H1 (cell line): Measurements from ENCODE around the gene LRRC28. TPM values are rescaled to one million over a fixed set of nuclear protein-coding genes. Genes with fewer than 3 reads are reported as not detected.

ENCODE experiments used
- CTCF ChIA-PET: fragments of 300-600 bp; sonication (Branson Sonifier 250); formaldehyde crosslinking; loops from one replicate; lab custom pipeline; 2021; ENCODE audit not compliant: partially characterized antibody; lab: Charles Lee
- POLR2A ChIA-PET: fragments of 300-600 bp; sonication (Branson Sonifier 250); formaldehyde crosslinking; loops from one replicate; lab custom pipeline; 2021; ENCODE audit warnings: inconsistent platforms; ENCODE audit not compliant: partially characterized antibody; lab: Charles Lee
- DNase-seq, 2 experiments: peaks; one replicate each; pipeline versions ENCODE4 v3.0.0 to v3.0.0-alpha.2; 2010 to 2022; ENCODE audit warnings: low spot score in 2 of 2, low read depth in 1 of 2, mixed read lengths in 1 of 2
- FAIRE-seq: peaks from 2 replicates; lab custom pipeline; 2011; peaks lifted over from hg19 to GRCh38; lab: Jason Lieb, UNC
- H2AFZ ChIP-seq: 2 replicates; pipeline ENCODE4 v1.8.1; 2012; ENCODE audit warnings: low read length, inconsistent platforms
- H2AK5ac ChIP-seq: 2 replicates; pipeline ENCODE4 v1.6.1; 2013; ENCODE audit warnings: low read depth, low read length
- H2BK120ac ChIP-seq: replicated peaks from 2 replicates; pipeline ENCODE3; 2013; ENCODE audit warnings: low read depth, low read length, inconsistent platforms
- H2BK12ac ChIP-seq: 2 replicates; pipeline ENCODE4 v1.6.1; 2013; ENCODE audit warnings: low read depth, low read length
- H2BK15ac ChIP-seq: 2 replicates; pipeline ENCODE4 v1.6.1; 2013; ENCODE audit warnings: low read length
- H2BK20ac ChIP-seq: 2 replicates; pipeline ENCODE4 v1.6.1; 2013; ENCODE audit warnings: low read length
- H2BK5ac ChIP-seq: 2 replicates; pipeline ENCODE4 v1.6.1; 2013; ENCODE audit warnings: low read depth, low read length
- H3K14ac ChIP-seq: 2 replicates; pipeline ENCODE4 v1.6.1; 2013; ENCODE audit warnings: inconsistent platforms; ENCODE audit not compliant: insufficient read length
- H3K18ac ChIP-seq: 2 replicates; pipeline ENCODE4 v1.6.1; 2013; ENCODE audit warnings: low read length; ENCODE audit errors: extremely low read depth
- H3K23ac ChIP-seq: 2 replicates; pipeline ENCODE4 v1.6.1; 2013; ENCODE audit warnings: inconsistent platforms; ENCODE audit not compliant: insufficient read length
- H3K23me2 ChIP-seq: 2 replicates; pipeline ENCODE4 v1.6.1; 2013; ENCODE audit warnings: low read depth, low read length
- H3K27ac ChIP-seq: 2 replicates; pipeline ENCODE4 v1.6.1; 2011; ENCODE audit warnings: low read depth, low read length, inconsistent platforms
- H3K27me3 ChIP-seq, 4 experiments: replicated peaks in 1 of 4; 1 replicate in 1 of 4; 2 replicates in 3 of 4; pipeline versions ENCODE4 v1.6.1 to v1.8.1; 2011 to 2013; ENCODE audit warnings: low read length in 3 of 4, mild to moderate bottlenecking in 3 of 4, inconsistent platforms in 2 of 4, mixed read lengths in 2 of 4, moderate library complexity in 1 of 4; ENCODE audit not compliant: control insufficient read depth in 3 of 4, insufficient read depth in 3 of 4; ENCODE audit errors: extremely low read depth in 1 of 4
- H3K36me3 ChIP-seq, 4 experiments: 2 replicates each; pipeline versions ENCODE4 v1.6.1 to v1.8.1; 2011 to 2013; ENCODE audit warnings: mild to moderate bottlenecking in 4 of 4, low read length in 3 of 4, moderate library complexity in 2 of 4, control low read depth in 1 of 4, inconsistent platforms in 1 of 4; ENCODE audit not compliant: insufficient read depth in 4 of 4, control insufficient read depth in 2 of 4
- H3K4ac ChIP-seq: replicated peaks from 2 replicates; pipeline ENCODE3; 2013; ENCODE audit warnings: low read length, low read depth, mixed read lengths, inconsistent platforms; ENCODE audit not compliant: insufficient read length
- H3K4me1 ChIP-seq, 4 experiments: replicated peaks in 1 of 4; 1 replicate in 1 of 4; 2 replicates in 3 of 4; pipeline versions ENCODE4 v1.6.1 to v1.8.1; 2011 to 2013; ENCODE audit warnings: low read length in 3 of 4, inconsistent platforms in 2 of 4, mixed read lengths in 1 of 4; ENCODE audit not compliant: insufficient read depth in 4 of 4, control insufficient read depth in 3 of 4
- H3K4me2 ChIP-seq, 2 experiments: 2 replicates each; pipeline versions ENCODE4 v1.6.1 to v1.8.1; 2011 to 2013; ENCODE audit warnings: low read depth in 2 of 2, low read length in 2 of 2, control low read depth in 1 of 2, inconsistent platforms in 1 of 2, mild to moderate bottlenecking in 1 of 2; ENCODE audit not compliant: insufficient read depth in 1 of 2
- H3K4me3 ChIP-seq, 4 experiments: fragments of 200-600, 300-600 bp in 1 of 4; sonication (generic), shearing (Covaris generic), sonication (Bioruptor Twin) in 1 of 4; 2 replicates each; pipeline versions ENCODE4 v1.5.1 to v1.8.1; 2011 to 2016; ENCODE audit warnings: low read length in 4 of 4, low read depth in 3 of 4, control low read depth in 2 of 4, inconsistent platforms in 2 of 4, mild to moderate bottlenecking in 2 of 4, mixed read lengths in 1 of 4, moderate library complexity in 1 of 4; ENCODE audit not compliant: insufficient read depth in 2 of 4; ENCODE audit errors: extremely low read depth in 1 of 4
- H3K56ac ChIP-seq: replicated peaks from 2 replicates; pipeline ENCODE3; 2013; ENCODE audit warnings: low read depth, mild to moderate bottlenecking, mixed read lengths, low read length, inconsistent platforms; ENCODE audit not compliant: insufficient read length
- H3K79me1 ChIP-seq: 2 replicates; pipeline ENCODE4 v1.6.1; 2013; ENCODE audit warnings: low read depth, low read length, control low read depth
- H3K79me2 ChIP-seq, 2 experiments: 2 replicates each; pipeline versions ENCODE4 v1.6.1 to v1.8.1; 2012 to 2013; ENCODE audit warnings: low read length in 2 of 2, mild to moderate bottlenecking in 2 of 2, inconsistent platforms in 1 of 2; ENCODE audit not compliant: insufficient read depth in 2 of 2, control insufficient read depth in 1 of 2
- H3K9ac ChIP-seq, 4 experiments: replicated peaks in 1 of 4; 1 replicate in 1 of 4; 2 replicates in 3 of 4; pipeline versions ENCODE4 v1.6.1 to v1.8.1; 2011 to 2013; ENCODE audit warnings: low read depth in 3 of 4, low read length in 3 of 4, control low read depth in 2 of 4, mild to moderate bottlenecking in 2 of 4, moderate library complexity in 2 of 4, inconsistent platforms in 1 of 4; ENCODE audit errors: extremely low read depth in 1 of 4
- H3K9me3 ChIP-seq, 2 experiments: 2 replicates each; pipeline versions ENCODE4 v1.6.1 to v1.8.1; 2012 to 2013; ENCODE audit warnings: mild to moderate bottlenecking in 2 of 2, moderate library complexity in 2 of 2, control low read depth in 1 of 2, inconsistent platforms in 1 of 2, low read depth in 1 of 2, low read length in 1 of 2, mixed read lengths in 1 of 2; ENCODE audit not compliant: insufficient read depth in 2 of 2
- H4K20me1 ChIP-seq, 2 experiments: replicated peaks in 1 of 2; 2 replicates each; pipeline versions ENCODE3 to v1.8.1; 2011 to 2013; ENCODE audit warnings: inconsistent platforms in 2 of 2, low read length in 2 of 2, mild to moderate bottlenecking in 1 of 2; ENCODE audit not compliant: insufficient read depth in 2 of 2, control insufficient read depth in 1 of 2
- H4K5ac ChIP-seq: 2 replicates; pipeline ENCODE4 v1.6.1; 2013; ENCODE audit warnings: low read length, low read depth, mixed read lengths, inconsistent platforms; ENCODE audit not compliant: insufficient read length
- H4K8ac ChIP-seq: 2 replicates; pipeline ENCODE4 v1.8.0; 2013; ENCODE audit warnings: mild to moderate bottlenecking, moderate library complexity, low read length, inconsistent platforms; ENCODE audit not compliant: insufficient read depth; ENCODE audit errors: extremely low read depth
- H4K91ac ChIP-seq: replicated peaks from 2 replicates; pipeline ENCODE3; 2013; ENCODE audit warnings: low read length, mixed read lengths, inconsistent platforms; ENCODE audit not compliant: insufficient read length
- BCL11A ChIP-seq, 2 experiments: IDR thresholded peaks; one replicate each; pipeline ENCODE4 v1.6.1; 2011; ENCODE audit warnings: low read depth in 2 of 2, low read length in 2 of 2, mild to moderate bottlenecking in 2 of 2
- CEBPB ChIP-seq: IDR thresholded peaks from 2 replicates; pipeline ENCODE4 v1.6.1; 2012; ENCODE audit warnings: low read depth, low read length
- NRF1 ChIP-seq: IDR thresholded peaks from 2 replicates; pipeline ENCODE4 v1.6.1; 2011; ENCODE audit warnings: mild to moderate bottlenecking, low read depth, low read length, improper control_type of control experiment
- RAD21 ChIP-seq, 2 experiments: IDR thresholded peaks in 1 of 2; conservative IDR thresholded peaks in 1 of 2; 2 replicates each; pipeline ENCODE4 v1.6.1; 2011; ENCODE audit warnings: low read depth in 2 of 2, low read length in 2 of 2, improper control_type of control experiment in 1 of 2, inconsistent platforms in 1 of 2, mild to moderate bottlenecking in 1 of 2, moderate library complexity in 1 of 2
- RXRA ChIP-seq: IDR thresholded peaks from 2 replicates; pipeline ENCODE4 v1.6.1; 2011; ENCODE audit warnings: low read depth, mild to moderate bottlenecking, low read length, moderate library complexity; ENCODE audit not compliant: insufficient read depth
- SAP30 ChIP-seq: fragments of 300-600 bp; sonication (generic); IDR thresholded peaks from 2 replicates; pipeline ENCODE4 v1.7.1; 2012; ENCODE audit warnings: low read length, moderate library complexity, mild to moderate bottlenecking, inconsistent platforms; ENCODE audit not compliant: insufficient read depth, insufficient replicate concordance
- SIRT6 ChIP-seq: IDR thresholded peaks from one replicate; pipeline ENCODE4 v1.7.1; 2012; ENCODE audit warnings: low read length, inconsistent platforms
- SIX5 ChIP-seq: IDR thresholded peaks from 2 replicates; pipeline ENCODE4 v1.6.1; 2011; ENCODE audit warnings: mild to moderate bottlenecking, low read depth, low read length
- SRF ChIP-seq: IDR thresholded peaks from 2 replicates; pipeline ENCODE4 v1.6.1; 2011; ENCODE audit warnings: mild to moderate bottlenecking, low read depth, low read length, moderate library complexity
- YY1 ChIP-seq: IDR thresholded peaks from 2 replicates; pipeline ENCODE4 v1.6.1; 2011; ENCODE audit warnings: low read depth, mild to moderate bottlenecking, low read length
- ZNF274 ChIP-seq: IDR thresholded peaks from 2 replicates; pipeline ENCODE4 v1.7.0; 2012; ENCODE audit warnings: low read length, borderline replicate concordance; ENCODE audit errors: extremely low read depth
- WGBS, 2 experiments: shearing (Covaris generic) in 1 of 2; methylation state at CpG; one replicate each; pipeline versions ENCODE4 v1.1.6 to v1.1.7; 2013 to 2015; ENCODE audit warnings: low lambda C conversion rate in 2 of 2, mixed read lengths in 2 of 2, inconsistent platforms in 1 of 2, low coverage in 1 of 2, missing lambda C conversion rate in 1 of 2; ENCODE audit not compliant: insufficient replicate concordance in 2 of 2, insufficient coverage in 1 of 2, insufficient read length in 1 of 2; ENCODE audit errors: extremely low coverage in 1 of 2, missing lambda C conversion rate in 1 of 2; 5-methylcytosine and 5-hydroxymethylcytosine counted together
- polyA plus RNA-seq, 7 experiments: library from polyadenylated mRNA; depleted of rRNA in 3 of 7; stranded (reverse) in 5 of 7; unstranded in 2 of 7; fragments of >200 nt in 5 of 7; fragments of 200-250 nt in 2 of 7; gene quantifications; 1 replicate in 5 of 7; 2 replicates in 1 of 7; 4 replicates in 1 of 7; pipeline versions ENCODE4 v1.2.1 to v1.2.3, GENCODE V29; 2011 to 2013; ENCODE audit warnings: missing spikeins in 2 of 7, mixed read lengths in 2 of 7
- total RNA-seq: library from RNA; stranded (reverse); fragmentation: NEBNext Ultra II Directional; extraction: Animal tissue kit (Norgen Biotek cat#: 25700); gene quantifications from 2 replicates; pipeline ENCODE4 v1.2.1, GENCODE V29; 2021
- TF ChIP-seq, protein P1 (sequence below): IDR thresholded peaks from 2 replicates; pipeline ENCODE4 v1.6.1; 2011; ENCODE audit warnings: low read length, improper control_type of control experiment

The LRRC28 gene
- total and polyA plus RNA-seq, 2 of the 8 experiments (the other 6 are each of a cell fraction or from before 2014, with no cell fraction given), result 20.2 to 23.3 TPM

- WGBS, 2 experiments, result 85% methylated on average over 11 of the region's 11 CpGs; no CpG with 5 or more reads in 1 of the 2 experiments
- no peak overlapping the region for H3K4me2 ChIP-seq
- ChIA-PET CTCF (interaction anchor here (0.9 to 1.4 kb wide), 3 partner anchors 116 to 301 kb away, joined by 3 to 6 read pairs (median 6); no protein-coding TSS in a partner anchor), POLR2A (no interaction called here)
- no peak overlapping the region for H3K27ac ChIP-seq
- no peak overlapping the region; the same call in 1 of the 2 replicates for H2BK12ac ChIP-seq
- no peak overlapping the region for H2BK120ac ChIP-seq
- H3K23ac ChIP-seq, result no peak overlapping the region
- no peaks in the 10 kb centered on the region for H4K20me1 ChIP-seq
- H4K5ac ChIP-seq, result no peak overlapping the region
- no peak overlapping the region for H4K91ac ChIP-seq
- H3K27me3 ChIP-seq, result no peaks in the 10 kb centered on the region
- H3K18ac ChIP-seq, result no peak overlapping the region
- H3K14ac ChIP-seq, result no peak overlapping the region
- H3K4ac ChIP-seq, result no peak overlapping the region
- no peak overlapping the region for H2BK20ac ChIP-seq
- no peak overlapping the region for H3K4me3 ChIP-seq
- no peak overlapping the region for H3K9ac ChIP-seq
- no peaks in the 10 kb centered on the region for H3K23me2 ChIP-seq
- FAIRE-seq (no peak), DNase-seq (no peak)
- H3K9me3 ChIP-seq, result no peaks in the 10 kb centered on the region
- H3K36me3 ChIP-seq, result no peaks in the 10 kb centered on the region
- H3K56ac ChIP-seq, result no peak overlapping the region
- no peak overlapping the region for H2BK15ac ChIP-seq
- no peaks in the 10 kb centered on the region for H3K79me2 ChIP-seq
- no peak overlapping the region for H2AK5ac ChIP-seq
- no peaks in the 10 kb centered on the region for H3K79me1 ChIP-seq
- no peak overlapping the region for H2BK5ac ChIP-seq
- H3K4me1 ChIP-seq, result peaks cover 0 to 3% (median 0%) of the 10 kb centered on the region in 4 experiments; a peak in 2 of 7 replicates
- TF ChIP-seq YY1 (no peak), CEBPB (no peak), RXRA (no peak), SIRT6 (no peak), SAP30 (no peak), NRF1 (no peak), ZNF274 (no peak), SRF (no peak), RAD21 (IDR thresholded peaks at IDR 0.05 in 1 of 2, conservative IDR thresholded peaks at IDR 0.05 in 1 of 2; ENCODE audit: low read depth in 2 of 2, low read length in 2 of 2) (no peak), BCL11A (IDR thresholded peaks at IDR 0.05; ENCODE audit: low read depth in 2 of 2, low read length in 2 of 2) (no peak), SIX5 (no peak)
- TF ChIP-seq, protein P1, sequence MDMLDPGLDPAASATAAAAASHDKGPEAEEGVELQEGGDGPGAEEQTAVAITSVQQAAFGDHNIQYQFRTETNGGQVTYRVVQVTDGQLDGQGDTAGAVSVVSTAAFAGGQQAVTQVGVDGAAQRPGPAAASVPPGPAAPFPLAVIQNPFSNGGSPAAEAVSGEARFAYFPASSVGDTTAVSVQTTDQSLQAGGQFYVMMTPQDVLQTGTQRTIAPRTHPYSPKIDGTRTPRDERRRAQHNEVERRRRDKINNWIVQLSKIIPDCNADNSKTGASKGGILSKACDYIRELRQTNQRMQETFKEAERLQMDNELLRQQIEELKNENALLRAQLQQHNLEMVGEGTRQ, result no peak
- no peak overlapping the region for H2AFZ ChIP-seq
- H4K8ac ChIP-seq, result no peak overlapping the region
Observed at GRCh38 chr15:99403597-99403996, 152.3 kb downstream of the LRRC28 start.
